IMR-90 (cell line): ENCODE measurements around the gene TMEM161A. TPM values are rescaled to one million over a fixed set of nuclear protein-coding genes. Genes with fewer than 3 reads are reported as not detected.

Experiments used
- ATAC-seq: fragments of 200-7000 bp; cut with Tn5 transposase; 2 replicates; pipeline ENCODE4 v1.9.1; 2020; ENCODE audit warnings: low read depth, mild to moderate bottlenecking, moderate library complexity
- BruUV-seq: library from RNA; stranded (reverse); fragments of 400-500 nt; replicated peaks from 2 replicates; lab custom pipeline; 2021; lab: Mats Ljungman, UMichigan
- CTCF ChIA-PET: fragments of 300-600 bp; formaldehyde crosslinking; extraction: SDS; loops from one replicate; lab custom pipeline; 2021; ENCODE audit warnings: antibody characterized with exemption; lab: Yijun Ruan, JAX
- POLR2A ChIA-PET: fragments of 300-600 bp; sonication (Branson Sonifier 250); formaldehyde crosslinking; loops from one replicate; lab custom pipeline; 2022; ENCODE audit warnings: antibody characterized with exemption; ENCODE audit not compliant: unreplicated experiment; lab: Charles Lee
- DNase-seq: peaks from one replicate; pipeline ENCODE4 v3.0.0; 2013
- H2AFZ ChIP-seq: replicated peaks from 2 replicates; pipeline ENCODE3; 2013; ENCODE audit warnings: low read length, mild to moderate bottlenecking; ENCODE audit not compliant: poor library complexity
- H2AK5ac ChIP-seq: 2 replicates; pipeline ENCODE4 v1.6.1; 2013; ENCODE audit warnings: low read depth, low read length, inconsistent platforms
- H2AK9ac ChIP-seq: replicated peaks from 2 replicates; pipeline ENCODE3; 2013; ENCODE audit warnings: mild to moderate bottlenecking, low read depth, low read length, moderate library complexity; ENCODE audit not compliant: poor library complexity
- H2BK120ac ChIP-seq: 2 replicates; pipeline ENCODE4 v1.6.1; 2013; ENCODE audit warnings: low read depth, low read length, inconsistent platforms
- H2BK15ac ChIP-seq: 3 replicates; pipeline ENCODE4 v1.6.1; 2013; ENCODE audit warnings: low read depth, low read length, inconsistent platforms
- H2BK20ac ChIP-seq: 2 replicates; pipeline ENCODE4 v1.6.1; 2013; ENCODE audit warnings: low read depth, mild to moderate bottlenecking, inconsistent platforms, low read length, moderate library complexity
- H2BK5ac ChIP-seq: 2 replicates; pipeline ENCODE4 v1.6.1; 2013; ENCODE audit warnings: mild to moderate bottlenecking, low read depth, low read length, inconsistent platforms; ENCODE audit not compliant: poor library complexity, severe bottlenecking
- H3K14ac ChIP-seq: replicated peaks from 2 replicates; pipeline ENCODE4 v1.6.1; 2013; ENCODE audit warnings: low read depth, low read length, inconsistent platforms
- H3K18ac ChIP-seq: 2 replicates; pipeline ENCODE4 v1.6.1; 2013; ENCODE audit warnings: low read depth, low read length, control low read depth
- H3K23ac ChIP-seq: 2 replicates; pipeline ENCODE4 v1.6.1; 2013; ENCODE audit warnings: low read depth, low read length, inconsistent platforms
- H3K27ac ChIP-seq: 2 replicates; pipeline ENCODE4 v1.5.1; 2013; ENCODE audit warnings: mild to moderate bottlenecking, control low read depth, low read length; ENCODE audit not compliant: insufficient read depth
- H3K27me3 ChIP-seq: 2 replicates; pipeline ENCODE4 v1.6.1; 2013; ENCODE audit warnings: low read length; ENCODE audit not compliant: control insufficient read depth, insufficient read depth
- H3K36me3 ChIP-seq: 2 replicates; pipeline ENCODE4 v1.6.1; 2013; ENCODE audit warnings: low read length, mixed read lengths; ENCODE audit not compliant: control insufficient read depth, insufficient read depth
- H3K4ac ChIP-seq: 2 replicates; pipeline ENCODE4 v1.6.1; 2013; ENCODE audit warnings: low read depth, low read length, inconsistent platforms
- H3K4me1 ChIP-seq: 2 replicates; pipeline ENCODE4 v1.6.1; 2013; ENCODE audit warnings: low read length, mixed read lengths; ENCODE audit not compliant: control insufficient read depth, insufficient read depth
- H3K4me2 ChIP-seq: 2 replicates; pipeline ENCODE4 v1.6.1; 2013; ENCODE audit warnings: low read depth, mild to moderate bottlenecking, control low read depth, low read length, moderate library complexity
- H3K4me3 ChIP-seq: 2 replicates; pipeline ENCODE4 v1.5.1; 2013; ENCODE audit warnings: low read depth, mild to moderate bottlenecking, control low read depth, low read length, moderate library complexity; ENCODE audit not compliant: insufficient read depth
- H3K56ac ChIP-seq: 2 replicates; pipeline ENCODE4 v1.6.1; 2013; ENCODE audit warnings: low read length, inconsistent platforms; ENCODE audit not compliant: insufficient read depth; ENCODE audit errors: extremely low read depth
- H3K79me1 ChIP-seq, 2 experiments: 2 replicates each; pipeline ENCODE4 v1.6.1; 2013; ENCODE audit warnings: low read length in 2 of 2, inconsistent platforms in 1 of 2, low read depth in 1 of 2
- H3K9ac ChIP-seq: 2 replicates; pipeline ENCODE4 v1.6.1; 2013; ENCODE audit warnings: low read depth, low read length, control low read depth
- H3K9me1 ChIP-seq: 2 replicates; pipeline ENCODE4 v1.6.1; 2013; ENCODE audit warnings: low read length, inconsistent platforms; ENCODE audit not compliant: insufficient read depth
- H3K9me3 ChIP-seq: 2 replicates; pipeline ENCODE4 v1.6.1; 2013; ENCODE audit warnings: low read length; ENCODE audit not compliant: control insufficient read depth, insufficient read depth
- H4K20me1 ChIP-seq: 2 replicates; pipeline ENCODE4 v1.6.1; 2013; ENCODE audit warnings: low read length, inconsistent platforms; ENCODE audit not compliant: insufficient read depth
- H4K5ac ChIP-seq: 2 replicates; pipeline ENCODE4 v1.6.1; 2013; ENCODE audit warnings: mild to moderate bottlenecking, low read depth, low read length, control low read depth
- H4K8ac ChIP-seq, 2 experiments: 2 replicates each; pipeline ENCODE4 v1.6.1; 2013; ENCODE audit warnings: low read depth in 2 of 2, low read length in 2 of 2, control low read depth in 1 of 2, inconsistent platforms in 1 of 2
- H4K91ac ChIP-seq: 2 replicates; pipeline ENCODE4 v1.6.1; 2013; ENCODE audit warnings: low read depth, low read length, inconsistent platforms; ENCODE audit not compliant: insufficient read depth
- BHLHE40 ChIP-seq: fragments of 150-350 bp; IDR thresholded peaks from 2 replicates; pipeline ENCODE4 v1.6.1; 2016; ENCODE audit warnings: mild to moderate bottlenecking, low read depth, low read length
- CEBPB ChIP-seq: IDR thresholded peaks from 2 replicates; pipeline ENCODE4 v1.6.1; 2012; ENCODE audit warnings: low read depth, low read length, improper control_type of control experiment
- CHD1 ChIP-seq: IDR thresholded peaks from 2 replicates; pipeline ENCODE4 v1.6.1; 2012; ENCODE audit warnings: low read depth, low read length, improper control_type of control experiment
- ELK1 ChIP-seq: fragments of 150-350 bp; IDR thresholded peaks from 2 replicates; pipeline ENCODE4 v1.6.1; 2016; ENCODE audit warnings: low read depth, mild to moderate bottlenecking, low read length, moderate library complexity, borderline replicate concordance
- MAFK ChIP-seq: IDR thresholded peaks from 2 replicates; pipeline ENCODE4 v1.6.1; 2012; ENCODE audit warnings: low read depth, low read length, improper control_type of control experiment
- MAZ ChIP-seq: IDR thresholded peaks from 2 replicates; pipeline ENCODE4 v1.6.1; 2012; ENCODE audit warnings: low read depth, mild to moderate bottlenecking, low read length, improper control_type of control experiment, moderate library complexity, borderline replicate concordance
- MXI1 ChIP-seq: IDR thresholded peaks from 2 replicates; pipeline ENCODE4 v1.6.1; 2012; ENCODE audit warnings: low read depth, mild to moderate bottlenecking, low read length, moderate library complexity, borderline replicate concordance
- NFE2L2 ChIP-seq: fragments of 150-350 bp; IDR thresholded peaks from 2 replicates; pipeline ENCODE4 v1.6.1; 2016; ENCODE audit warnings: low read depth, mild to moderate bottlenecking, low read length
- POLR2A ChIP-seq: IDR thresholded peaks from 2 replicates; pipeline ENCODE4 v1.6.1; 2012; ENCODE audit warnings: mild to moderate bottlenecking, low read depth, low read length
- RAD21 ChIP-seq: IDR thresholded peaks from 2 replicates; pipeline ENCODE4 v1.6.1; 2012; ENCODE audit warnings: low read length, improper control_type of control experiment
- RCOR1 ChIP-seq: IDR thresholded peaks from 2 replicates; pipeline ENCODE4 v1.6.1; 2012; ENCODE audit warnings: mild to moderate bottlenecking, low read length, improper control_type of control experiment; ENCODE audit not compliant: insufficient replicate concordance
- RFX5 ChIP-seq: IDR thresholded peaks from 2 replicates; pipeline ENCODE4 v1.8.0; 2012; ENCODE audit warnings: low read depth, mild to moderate bottlenecking, low read length, moderate library complexity
- SMC3 ChIP-seq: fragments of 150-350 bp; IDR thresholded peaks from 2 replicates; pipeline ENCODE4 v1.6.1; 2016; ENCODE audit warnings: low read depth, mild to moderate bottlenecking, antibody characterized with exemption, low read length, moderate library complexity
- WGBS, 2 experiments: methylation state at CpG; one replicate each; pipeline versions ENCODE4 v1.1.5 to v1.1.7; 2013; ENCODE audit warnings: missing lambda C conversion rate in 2 of 2; ENCODE audit not compliant: insufficient read length in 1 of 2; ENCODE audit errors: extremely low coverage in 2 of 2; 5-methylcytosine and 5-hydroxymethylcytosine counted together
- dilution Hi-C: fragments of 300-500 bp; cut with HindIII; formaldehyde crosslinking; loops from one replicate; pipeline ENCODE4 v1.14.3; 2018; ENCODE audit warnings: low sequenced_read_pairs; ENCODE audit not compliant: unreplicated experiment
- in situ Hi-C: fragments of 300-500 bp; cut with MboI; formaldehyde crosslinking; loops from 3 replicates; pipeline ENCODE4 v1.14.3; 2019; ENCODE audit warnings: low sequenced_read_pairs, inconsistent platforms, mixed read lengths
- intact Hi-C: fragments of 100-400 bp; cut with micrococcal nuclease; formaldehyde crosslinking; loops from 2 replicates; pipeline ENCODE4 v1.10.0; 2022
- polyA plus RNA-seq, 3 experiments: library from polyadenylated mRNA; depleted of rRNA; stranded (reverse); fragments of >200 nt; gene quantifications; 2 replicates each; pipeline ENCODE4 v1.2.3, GENCODE V29; 2012; ENCODE audit warnings: low replicate concordance in 1 of 3
- total RNA-seq: library from RNA; depleted of rRNA; stranded (reverse); fragments of >200 nt; gene quantifications from 2 replicates; pipeline ENCODE4 v1.2.3, GENCODE V29; 2012
- TF ChIP-seq, protein P1 (sequence below): fragments of 150-350 bp; IDR thresholded peaks from 2 replicates; pipeline ENCODE4 v1.6.1; 2017; ENCODE audit warnings: mild to moderate bottlenecking, antibody characterized with exemption, low read length, low read depth
- TF ChIP-seq, protein P2 (sequence below): conservative IDR thresholded peaks from 2 replicates; pipeline ENCODE4 v1.5.1; 2012; ENCODE audit warnings: mild to moderate bottlenecking, low read depth, low read length, improper control_type of control experiment

The TMEM161A gene
- total and polyA plus RNA-seq, 2 of the 4 experiments (the other 2 are of a cell fraction) = 11.1 to 34.8 TPM

DNA sequence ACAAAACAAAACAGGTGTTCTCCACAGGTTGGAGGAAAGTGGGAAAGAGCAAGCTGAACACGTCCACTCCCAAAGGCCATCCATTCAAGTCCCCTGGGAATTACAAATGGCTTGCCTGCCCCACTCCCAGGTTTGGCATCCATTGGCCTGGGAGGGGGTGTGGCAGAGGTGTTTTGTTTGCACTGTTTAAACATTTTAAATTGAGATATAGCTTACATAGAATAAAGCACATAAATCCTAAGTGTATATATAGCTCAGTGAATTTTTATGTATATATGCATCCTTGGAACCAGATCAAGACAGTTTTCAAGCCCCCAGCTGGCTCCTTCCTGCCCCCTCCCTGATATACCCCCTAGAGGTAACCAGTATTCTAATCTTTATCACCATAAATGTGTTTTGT lies 61.8 kb downstream of the TMEM161A start:
- Histone ChIP-seq H3K23ac (no peak overlapping the region), H3K4ac (no peak overlapping the region), H3K9me3 (no peaks in the 10 kb centered on the region), H3K4me2 (no peak overlapping the region), H3K4me1 (no peaks in the 10 kb centered on the region), H2BK5ac (no peak overlapping the region), H3K27ac (no peak overlapping the region), H2BK120ac (no peak overlapping the region), H3K9ac (no peak overlapping the region), H4K91ac (no peak overlapping the region), H2BK20ac (no peak overlapping the region), H2AFZ (no peak overlapping the region), H3K18ac (no peak overlapping the region), H3K56ac (no peak overlapping the region), H4K20me1 (0 out of 2 replicates have a peak, but pooled peaks cover 4% of the 10 kb centered on the region), H2BK15ac (no peak overlapping the region), H4K8ac (no peak overlapping the region), H4K5ac (no peak overlapping the region), H3K79me1 (peaks cover 6 to 8% of the 10 kb centered on the region in 2 experiments; a peak in 2 of 4 replicates), H3K27me3 (no peaks in the 10 kb centered on the region), H2AK5ac (no peak overlapping the region), H2AK9ac (no peak overlapping the region), H3K36me3 (peaks cover 2% of the 10 kb centered on the region; the same call in 1 of the 2 replicates), H3K4me3 (no peak overlapping the region), H3K9me1 (peaks cover 12% of the 10 kb centered on the region), H3K14ac (no peak overlapping the region)
- ATAC-seq (no peak), DNase-seq (no peak)
- WGBS, 2 experiments = no CpG with 5 or more reads among the region's 1 CpG
- POLR2A ChIA-PET = no interaction called here
- in situ Hi-C loops = no loop called here
- TF ChIP-seq, protein P1, sequence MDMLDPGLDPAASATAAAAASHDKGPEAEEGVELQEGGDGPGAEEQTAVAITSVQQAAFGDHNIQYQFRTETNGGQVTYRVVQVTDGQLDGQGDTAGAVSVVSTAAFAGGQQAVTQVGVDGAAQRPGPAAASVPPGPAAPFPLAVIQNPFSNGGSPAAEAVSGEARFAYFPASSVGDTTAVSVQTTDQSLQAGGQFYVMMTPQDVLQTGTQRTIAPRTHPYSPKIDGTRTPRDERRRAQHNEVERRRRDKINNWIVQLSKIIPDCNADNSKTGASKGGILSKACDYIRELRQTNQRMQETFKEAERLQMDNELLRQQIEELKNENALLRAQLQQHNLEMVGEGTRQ = no peak
- TF ChIP-seq BHLHE40 = no peak
- no peak for TF ChIP-seq CHD1
- no peak for TF ChIP-seq ELK1
- TF ChIP-seq MAFK = no peak
- TF ChIP-seq RAD21 = no peak
- no peak for TF ChIP-seq RFX5
- no peak for TF ChIP-seq MXI1
- no peak for TF ChIP-seq RCOR1
- no peak for TF ChIP-seq POLR2A
- no peak for TF ChIP-seq MAZ
- TF ChIP-seq CEBPB = no peak
- TF ChIP-seq NFE2L2 = no peak
- no peak for TF ChIP-seq SMC3
- TF ChIP-seq, protein P2, sequence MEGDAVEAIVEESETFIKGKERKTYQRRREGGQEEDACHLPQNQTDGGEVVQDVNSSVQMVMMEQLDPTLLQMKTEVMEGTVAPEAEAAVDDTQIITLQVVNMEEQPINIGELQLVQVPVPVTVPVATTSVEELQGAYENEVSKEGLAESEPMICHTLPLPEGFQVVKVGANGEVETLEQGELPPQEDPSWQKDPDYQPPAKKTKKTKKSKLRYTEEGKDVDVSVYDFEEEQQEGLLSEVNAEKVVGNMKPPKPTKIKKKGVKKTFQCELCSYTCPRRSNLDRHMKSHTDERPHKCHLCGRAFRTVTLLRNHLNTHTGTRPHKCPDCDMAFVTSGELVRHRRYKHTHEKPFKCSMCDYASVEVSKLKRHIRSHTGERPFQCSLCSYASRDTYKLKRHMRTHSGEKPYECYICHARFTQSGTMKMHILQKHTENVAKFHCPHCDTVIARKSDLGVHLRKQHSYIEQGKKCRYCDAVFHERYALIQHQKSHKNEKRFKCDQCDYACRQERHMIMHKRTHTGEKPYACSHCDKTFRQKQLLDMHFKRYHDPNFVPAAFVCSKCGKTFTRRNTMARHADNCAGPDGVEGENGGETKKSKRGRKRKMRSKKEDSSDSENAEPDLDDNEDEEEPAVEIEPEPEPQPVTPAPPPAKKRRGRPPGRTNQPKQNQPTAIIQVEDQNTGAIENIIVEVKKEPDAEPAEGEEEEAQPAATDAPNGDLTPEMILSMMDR = no peak
- dilution Hi-C loops = no loop called here
- no TSS peak for BruUV-seq
- CTCF ChIA-PET = no interaction called here
- intact Hi-C loops = no loop called here
